Stomach (tissue), 9 donors: Measurements from ENCODE around the gene MDM2. TPM values are rescaled to one million over a fixed set of nuclear protein-coding genes. Genes with fewer than 3 reads are reported as not detected.

Experiments used
- DNase-seq, 2 donors: peaks; one replicate each; pipeline versions ENCODE4 v3.0.0 to v3.0.0-alpha.2; 2013 to 2019
- H3K27ac ChIP-seq, 5 donors: fragments of 200-600 bp in 4 of 5; sonication (generic) in 4 of 5; one replicate each; pipeline ENCODE4 v1.5.1; 2013 to 2019; ENCODE audit warnings: mild to moderate bottlenecking in 1 of 5, moderate library complexity in 1 of 5
- H3K27me3 ChIP-seq, 3 donors: fragments of 200-600 bp; sonication (generic); one replicate each; pipeline ENCODE4 v1.5.1; 2017 to 2019; ENCODE audit warnings: mixed run types in 1 of 3
- H3K36me3 ChIP-seq, 4 donors: fragments of 200-600 bp; sonication (generic); 1 replicate in 3 of 4; 2 replicates in 1 of 4; pipeline ENCODE4 v1.5.1; 2016 to 2019
- H3K4me1 ChIP-seq, 4 donors: fragments of 200-600 bp; sonication (generic); one replicate each; pipeline ENCODE4 v1.5.1; 2016 to 2019
- H3K4me3 ChIP-seq, 4 donors: fragments of 200-600 bp; sonication (generic) in 3 of 4; one replicate each; pipeline ENCODE4 v1.5.1; 2016 to 2019; ENCODE audit warnings: mild to moderate bottlenecking in 1 of 4
- H3K9me3 ChIP-seq, 4 donors: fragments of 200-600 bp; sonication (generic); one replicate each; pipeline ENCODE4 v1.5.1; 2016 to 2019
- EP300 ChIP-seq: sonication (generic); formaldehyde crosslinking; IDR thresholded peaks from one replicate; pipeline ENCODE4 v1.6.1; 2017; ENCODE audit warnings: antibody characterized with exemption
- POLR2A ChIP-seq, 4 donors: fragments of 450-650 bp; IDR thresholded peaks; one replicate each; pipeline ENCODE4 v1.6.1; 2016; ENCODE audit warnings: antibody characterized with exemption in 4 of 4, control low read depth in 2 of 4, mild to moderate bottlenecking in 1 of 4, moderate library complexity in 1 of 4
- POLR2AphosphoS5 ChIP-seq, 3 donors: sonication (generic); formaldehyde crosslinking; IDR thresholded peaks; one replicate each; pipeline ENCODE4 v1.6.1; 2016; ENCODE audit warnings: antibody characterized with exemption in 3 of 3
- WGBS, 5 donors: extraction: QIAGEN DNeasy Blood & Tissue Kit in 3 of 5; methylation state at CpG; one replicate each; pipeline versions ENCODE4 v1.1.5 to v1.1.7; 2013 to 2018; 5-methylcytosine and 5-hydroxymethylcytosine counted together
- intact Hi-C: fragments of 100-400 bp; cut with DNase I; formaldehyde crosslinking; loops from one replicate; pipeline ENCODE4 v1.15.1; 2023; ENCODE audit warnings: low total_unique reads
- polyA plus RNA-seq, 3 donors: library from polyadenylated mRNA; stranded (reverse); fragments of 200-250 nt; gene quantifications; one replicate each; pipeline ENCODE4 v1.2.3, GENCODE V29; 2013
- total RNA-seq, 5 donors: library from RNA; depleted of rRNA; stranded (reverse); fragments of >200 nt; gene quantifications; one replicate each; pipeline versions ENCODE4 v1.1.0 to v1.2.3, GENCODE V29; 2014 to 2016
- TF ChIP-seq, protein P1 (sequence below), 7 experiments: fragments of 450-650 bp in 4 of 7; fragments of 200-600 bp in 3 of 7; sonication (generic) in 3 of 7; IDR thresholded peaks; one replicate each; pipeline ENCODE4 v1.5.1; 2016 to 2019; ENCODE audit warnings: antibody characterized with exemption in 7 of 7, control low read depth in 2 of 7, mild to moderate bottlenecking in 1 of 7
- donor health status: healthy with polysubstance abuse.
- donor health status: Bipolar disorder and iron deficiency.
- donor health status: healthy.

Gene MDM2
- total and polyA plus RNA-seq, 8 donors = 16.8 to 151 (median 62.1) TPM

DNA sequence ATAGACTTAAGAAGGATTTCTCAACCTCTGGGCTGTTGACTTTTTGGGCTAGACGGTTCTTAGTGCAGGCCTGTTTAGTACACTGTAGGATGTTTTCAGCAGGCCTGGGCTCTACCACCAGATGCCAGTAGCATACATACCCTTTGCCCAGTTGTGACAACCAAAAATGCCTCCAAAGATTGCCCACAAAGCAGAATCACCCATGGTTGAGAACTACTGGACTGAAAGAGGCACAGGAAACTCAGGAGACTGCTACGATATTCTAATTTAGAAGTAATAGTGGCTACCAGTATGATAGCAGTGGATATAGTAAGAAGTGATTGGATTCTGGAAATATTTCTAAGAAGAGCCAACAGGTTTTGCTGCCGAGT, 46.5 kb upstream of the MDM2 start:
- H3K4me1 ChIP-seq = no peaks in the 10 kb centered on the region
- intact Hi-C loops = no loop called here
- DNase-seq = no peak
- peaks cover 5 to 90% (median 77%) of the 10 kb centered on the region in 4 donors for H3K36me3 ChIP-seq
- no peaks in the 10 kb centered on the region for H3K27me3 ChIP-seq
- WGBS, 5 donors = 84 to 97% (median 94%) methylated on average over 3 of the region's 3 CpGs
- H3K27ac ChIP-seq = no peak overlapping the region
- H3K9me3 ChIP-seq = no peaks in the 10 kb centered on the region
- TF ChIP-seq POLR2AphosphoS5 (IDR thresholded peaks at IDR 0.05) (no peak), EP300 (no peak), POLR2A (IDR thresholded peaks at IDR 0.05) (no peak)
- TF ChIP-seq, protein P1, sequence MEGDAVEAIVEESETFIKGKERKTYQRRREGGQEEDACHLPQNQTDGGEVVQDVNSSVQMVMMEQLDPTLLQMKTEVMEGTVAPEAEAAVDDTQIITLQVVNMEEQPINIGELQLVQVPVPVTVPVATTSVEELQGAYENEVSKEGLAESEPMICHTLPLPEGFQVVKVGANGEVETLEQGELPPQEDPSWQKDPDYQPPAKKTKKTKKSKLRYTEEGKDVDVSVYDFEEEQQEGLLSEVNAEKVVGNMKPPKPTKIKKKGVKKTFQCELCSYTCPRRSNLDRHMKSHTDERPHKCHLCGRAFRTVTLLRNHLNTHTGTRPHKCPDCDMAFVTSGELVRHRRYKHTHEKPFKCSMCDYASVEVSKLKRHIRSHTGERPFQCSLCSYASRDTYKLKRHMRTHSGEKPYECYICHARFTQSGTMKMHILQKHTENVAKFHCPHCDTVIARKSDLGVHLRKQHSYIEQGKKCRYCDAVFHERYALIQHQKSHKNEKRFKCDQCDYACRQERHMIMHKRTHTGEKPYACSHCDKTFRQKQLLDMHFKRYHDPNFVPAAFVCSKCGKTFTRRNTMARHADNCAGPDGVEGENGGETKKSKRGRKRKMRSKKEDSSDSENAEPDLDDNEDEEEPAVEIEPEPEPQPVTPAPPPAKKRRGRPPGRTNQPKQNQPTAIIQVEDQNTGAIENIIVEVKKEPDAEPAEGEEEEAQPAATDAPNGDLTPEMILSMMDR (IDR thresholded peaks at IDR 0.05) = no peak
- H3K4me3 ChIP-seq = no peak overlapping the region

DNA sequence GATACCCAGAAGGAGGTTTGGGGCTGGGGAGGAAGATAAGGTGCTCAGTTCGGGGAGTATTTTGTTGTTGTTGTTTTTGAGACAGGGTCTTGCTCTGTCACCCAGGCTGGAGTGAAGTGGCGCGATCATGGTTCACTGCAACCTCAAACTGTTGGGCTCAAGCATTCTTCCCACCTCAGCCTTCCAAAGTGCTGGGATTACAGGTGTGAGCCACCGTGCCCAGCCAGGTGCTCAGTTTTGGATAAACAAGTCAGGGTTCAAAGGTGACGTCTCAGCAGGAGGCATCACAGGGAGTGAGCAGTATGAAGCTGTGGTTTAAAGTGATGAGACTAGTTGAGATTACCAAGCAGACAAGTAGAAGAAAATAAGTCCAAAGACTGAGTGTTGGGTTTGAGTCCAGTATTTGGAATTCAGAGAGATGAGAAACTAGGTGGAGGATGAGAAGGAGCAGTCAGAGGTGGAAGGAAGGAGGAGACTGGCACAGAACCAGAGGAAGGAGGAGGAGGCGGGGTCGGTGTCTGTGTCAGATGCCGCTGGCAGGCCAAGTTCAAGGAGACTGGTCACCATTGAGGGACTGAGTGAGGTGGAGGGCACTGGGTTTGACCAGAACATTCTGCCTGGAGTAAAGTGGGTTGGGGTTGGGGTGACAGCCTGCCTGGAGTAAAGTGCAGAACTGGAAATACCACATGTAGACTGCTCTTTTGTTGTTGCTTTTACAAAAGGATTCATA, 45.9 kb upstream of the MDM2 start:
- TF ChIP-seq, protein P1 (IDR thresholded peaks at IDR 0.05) = no peak
- no peak for TF ChIP-seq POLR2AphosphoS5 (IDR thresholded peaks at IDR 0.05)
- no peak for TF ChIP-seq POLR2A (IDR thresholded peaks at IDR 0.05)
- TF ChIP-seq EP300 = no peak
- Histone ChIP-seq H3K36me3 (peaks cover 9 to 90% (median 78%) of the 10 kb centered on the region in 4 donors), H3K4me3 (no peak overlapping the region), H3K27me3 (no peaks in the 10 kb centered on the region), H3K9me3 (no peaks in the 10 kb centered on the region), H3K4me1 (no peaks in the 10 kb centered on the region), H3K27ac (no peak overlapping the region)
- no peak for DNase-seq
- intact Hi-C loops = no loop called here
- WGBS, 5 donors = 81 to 87% (median 84%) methylated on average over 8 of the region's 8 CpGs

DNA sequence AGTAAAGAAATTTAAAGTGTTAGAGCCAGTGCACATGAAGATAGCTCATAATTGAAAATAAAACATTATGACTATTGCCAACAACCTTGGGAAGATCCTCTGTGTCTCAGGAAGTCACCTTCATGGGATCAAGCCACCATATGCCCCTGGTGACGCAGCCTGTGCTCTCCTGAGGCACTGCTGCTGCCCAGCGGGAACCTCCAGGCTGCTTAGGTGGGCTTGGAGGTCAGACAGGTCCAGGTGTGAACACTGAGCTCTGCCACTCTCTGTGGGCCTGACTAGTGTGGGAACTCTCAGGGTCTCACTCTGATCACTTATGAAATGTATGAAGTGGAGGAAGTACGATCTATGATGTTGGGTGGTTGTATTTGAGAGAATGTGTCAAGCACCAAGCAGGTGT, 45.3 kb upstream of the MDM2 start:
- TF ChIP-seq POLR2AphosphoS5 (IDR thresholded peaks at IDR 0.05) = no peak
- TF ChIP-seq, protein P1 (IDR thresholded peaks at IDR 0.05) = no peak
- WGBS, 5 donors = 93 to 99% (median 97%) methylated on average over 3 of the region's 3 CpGs
- no peaks in the 10 kb centered on the region for H3K27me3 ChIP-seq
- H3K9me3 ChIP-seq = no peaks in the 10 kb centered on the region
- DNase-seq = no peak
- no peak overlapping the region for H3K4me3 ChIP-seq
- no peak overlapping the region for H3K27ac ChIP-seq
- intact Hi-C loops = no loop called here
- H3K36me3 ChIP-seq = peaks cover 11 to 91% (median 77%) of the 10 kb centered on the region in 4 donors
- no peaks in the 10 kb centered on the region for H3K4me1 ChIP-seq

DNA sequence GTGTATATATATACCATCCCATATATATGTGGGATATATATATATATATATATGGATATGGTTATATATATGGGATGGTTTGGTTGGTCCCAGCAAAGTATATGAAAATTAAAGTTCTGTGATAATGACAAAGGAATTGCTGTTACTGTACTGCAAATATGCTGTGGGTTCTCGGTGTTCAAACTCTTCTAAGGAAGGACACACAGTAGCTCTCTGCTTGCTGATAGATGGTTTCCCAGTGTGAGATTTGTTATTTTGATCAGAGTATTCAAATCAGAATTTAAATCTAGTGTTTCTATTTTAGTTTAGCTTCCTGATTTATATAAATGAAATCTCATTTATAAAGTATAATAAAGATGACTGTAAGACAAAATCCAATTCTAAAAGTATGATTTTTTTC, 42.3 kb upstream of the MDM2 start:
- no peak for DNase-seq
- TF ChIP-seq POLR2AphosphoS5 (IDR thresholded peaks at IDR 0.05) (no peak), EP300 (no peak), POLR2A (IDR thresholded peaks at IDR 0.05) (no peak)
- TF ChIP-seq, protein P1 (IDR thresholded peaks at IDR 0.05) = no peak
- Histone ChIP-seq H3K27ac (no peak overlapping the region), H3K4me3 (no peak overlapping the region), H3K36me3 (peaks cover 7 to 81% (median 56%) of the 10 kb centered on the region in 4 donors), H3K9me3 (no peaks in the 10 kb centered on the region), H3K27me3 (no peaks in the 10 kb centered on the region), H3K4me1 (no peaks in the 10 kb centered on the region)
- intact Hi-C loops = no loop called here
- WGBS, 5 donors = 94 to 98% (median 94%) methylated on average over 1 of the region's 1 CpG
